GM19463 (cell line): ENCODE results near the gene SAMD13.

Experiments used
- ATAC-seq: cut with Tn5 transposase; IDR thresholded peaks from one replicate; pipeline ENCODE4 v1.9.1; 2021; ENCODE audit warnings: mild to moderate bottlenecking, moderate library complexity; ENCODE audit not compliant: unreplicated experiment

SAMD13 gene

GRCh38 chr1:84301004-84301784 lies at the start of gene SAMD13:
Gene SAMD13 (plus strand): TSS chr1:84301708. CDS start chr1:84303235, 1,527 bp downstream.
- peak; percentile 22 for ATAC-seq

GRCh38 chr1:84253036-84253435 lies 48.5 kb upstream of the SAMD13 start:
- ATAC-seq: no peak

- no peak for ATAC-seq
Observed at GRCh38 chr1:84253891-84254290, 47.6 kb upstream of the SAMD13 start.

GRCh38 chr1:84254703-84255238 lies 46.7 kb upstream of the SAMD13 start:
- ATAC-seq: no peak

GRCh38 chr1:84255582-84255981 lies 45.9 kb upstream of the SAMD13 start:
- ATAC-seq: no peak

- ATAC-seq: no peak
Observed at GRCh38 chr1:84257617-84258016, 43.9 kb upstream of the SAMD13 start.

GRCh38 chr1:84259376-84259775 lies 42.1 kb upstream of the SAMD13 start:
- ATAC-seq: no peak

- ATAC-seq: no peak
Observed at GRCh38 chr1:84259989-84260388, 41.5 kb upstream of the SAMD13 start.

GRCh38 chr1:84260852-84261518 lies 40.5 kb upstream of the SAMD13 start:
- no peak for ATAC-seq

- no peak for ATAC-seq
Observed at GRCh38 chr1:84264961-84265360, 36.5 kb upstream of the SAMD13 start.

GRCh38 chr1:84265867-84266266 lies 35.6 kb upstream of the SAMD13 start:
- ATAC-seq: no peak

- no peak for ATAC-seq
Observed at GRCh38 chr1:84266748-84267147, 34.8 kb upstream of the SAMD13 start.

GRCh38 chr1:84267476-84267875 lies 34.0 kb upstream of the SAMD13 start:
- no peak for ATAC-seq

- no peak for ATAC-seq
Observed at GRCh38 chr1:84268346-84268745, 33.2 kb upstream of the SAMD13 start.

GRCh38 chr1:84269306-84269705 lies 32.2 kb upstream of the SAMD13 start:
- no peak for ATAC-seq

GRCh38 chr1:84271441-84272151 lies 29.9 kb upstream of the SAMD13 start:
- ATAC-seq: peak; percentile 95

GRCh38 chr1:84272401-84272800 lies 29.1 kb upstream of the SAMD13 start:
- ATAC-seq: no peak

GRCh38 chr1:84277343-84278059 lies 24.0 kb upstream of the SAMD13 start:
- no peak for ATAC-seq

- no peak for ATAC-seq
Observed at GRCh38 chr1:84278905-84279304, 22.6 kb upstream of the SAMD13 start.

GRCh38 chr1:84280912-84281311 lies 20.6 kb upstream of the SAMD13 start:
- ATAC-seq: no peak

GRCh38 chr1:84282780-84283333 lies 18.7 kb upstream of the SAMD13 start:
- ATAC-seq: no peak
